Neuronal stem cell (in vitro differentiated cells): ENCODE data around the gene TMEM37.

ENCODE experiments used
- DNase-seq: peaks from one replicate; pipeline ENCODE4 v3.0.0-alpha.2; 2013; ENCODE audit warnings: low spot score
- H2AFZ ChIP-seq: one replicate; pipeline ENCODE4 v1.6.1; 2013; ENCODE audit warnings: mild to moderate bottlenecking, low read length, inconsistent platforms
- H2AK5ac ChIP-seq: 2 replicates; pipeline ENCODE4 v1.6.1; 2013; ENCODE audit warnings: low read depth, mild to moderate bottlenecking, inconsistent platforms, low read length, moderate library complexity, mixed read lengths
- H2BK120ac ChIP-seq: 2 replicates; pipeline ENCODE4 v1.6.1; 2013; ENCODE audit warnings: low read depth, mild to moderate bottlenecking, inconsistent platforms, low read length, moderate library complexity, mixed read lengths
- H2BK12ac ChIP-seq: one replicate; pipeline ENCODE4 v1.6.1; 2013; ENCODE audit warnings: low read length, inconsistent platforms
- H2BK15ac ChIP-seq: 2 replicates; pipeline ENCODE4 v1.6.1; 2013; ENCODE audit warnings: mild to moderate bottlenecking, low read length, inconsistent platforms, mixed read lengths
- H2BK5ac ChIP-seq: one replicate; pipeline ENCODE4 v1.6.1; 2013; ENCODE audit warnings: inconsistent platforms, mild to moderate bottlenecking, low read length, moderate library complexity
- H3K14ac ChIP-seq: one replicate; pipeline ENCODE4 v1.6.1; 2013; ENCODE audit warnings: low read length, inconsistent platforms
- H3K18ac ChIP-seq: 2 replicates; pipeline ENCODE4 v1.6.1; 2013; ENCODE audit warnings: low read length, inconsistent platforms
- H3K23ac ChIP-seq: 2 replicates; pipeline ENCODE4 v1.6.1; 2013; ENCODE audit warnings: low read depth, mild to moderate bottlenecking, mixed read lengths, low read length, inconsistent platforms; ENCODE audit not compliant: poor library complexity
- H3K27ac ChIP-seq: replicated peaks from 3 replicates; pipeline ENCODE4 v1.5.1; 2013; ENCODE audit warnings: low read length, inconsistent platforms
- H3K27me3 ChIP-seq, 3 experiments: 2 replicates each; pipeline ENCODE4 v1.6.1; 2013; ENCODE audit warnings: low read length in 3 of 3, mild to moderate bottlenecking in 2 of 3, inconsistent platforms in 1 of 3, low read depth in 1 of 3, mixed read lengths in 1 of 3, moderate library complexity in 1 of 3; ENCODE audit not compliant: control insufficient read depth in 3 of 3, insufficient read depth in 3 of 3
- H3K36me3 ChIP-seq, 2 donors: replicated peaks in 1 of 2; 2 replicates each; pipeline ENCODE4 v1.6.1; 2013; ENCODE audit warnings: low read length in 2 of 2; ENCODE audit not compliant: control insufficient read depth in 2 of 2, insufficient read depth in 2 of 2
- H3K4ac ChIP-seq: 2 replicates; pipeline ENCODE4 v1.6.1; 2013; ENCODE audit warnings: inconsistent platforms, mild to moderate bottlenecking, low read length, moderate library complexity
- H3K4me1 ChIP-seq, 2 donors: 1 replicate in 1 of 2; 2 replicates in 1 of 2; pipeline ENCODE4 v1.6.1; 2013; ENCODE audit warnings: low read length in 2 of 2, low read depth in 1 of 2; ENCODE audit not compliant: control insufficient read depth in 2 of 2, insufficient read depth in 1 of 2
- H3K4me2 ChIP-seq: one replicate; pipeline ENCODE4 v1.6.1; 2013; ENCODE audit warnings: mild to moderate bottlenecking, low read length, inconsistent platforms; ENCODE audit not compliant: insufficient read depth, poor library complexity, severe bottlenecking
- H3K4me3 ChIP-seq, 2 donors: 2 replicates each; pipeline ENCODE4 v1.5.1; 2013; ENCODE audit warnings: low read length in 2 of 2, mild to moderate bottlenecking in 2 of 2, inconsistent platforms in 1 of 2, moderate library complexity in 1 of 2
- H3K79me1 ChIP-seq: one replicate; pipeline ENCODE4 v1.6.1; 2013; ENCODE audit warnings: low read depth, mild to moderate bottlenecking, inconsistent platforms, low read length, moderate library complexity
- H3K9ac ChIP-seq: one replicate; pipeline ENCODE4 v1.6.1; 2013; ENCODE audit warnings: mild to moderate bottlenecking, low read depth, low read length, inconsistent platforms; ENCODE audit not compliant: poor library complexity
- H3K9me3 ChIP-seq, 2 donors: replicated peaks in 1 of 2; 2 replicates each; pipeline versions ENCODE3 to v1.6.1; 2013; ENCODE audit warnings: low read length in 2 of 2, mild to moderate bottlenecking in 2 of 2, inconsistent platforms in 1 of 2, low read depth in 1 of 2, mixed read lengths in 1 of 2, moderate library complexity in 1 of 2; ENCODE audit not compliant: control insufficient read depth in 2 of 2, insufficient read depth in 1 of 2
- H4K8ac ChIP-seq: one replicate; pipeline ENCODE4 v1.6.1; 2013; ENCODE audit warnings: low read depth, mild to moderate bottlenecking, inconsistent platforms, low read length, moderate library complexity
- H4K91ac ChIP-seq: one replicate; pipeline ENCODE4 v1.6.1; 2013; ENCODE audit warnings: low read length, low read depth, mild to moderate bottlenecking, inconsistent platforms; ENCODE audit not compliant: poor library complexity
- WGBS, 2 donors: extraction: QIAGEN DNeasy Blood & Tissue Kit; methylation state at CpG; one replicate each; pipeline ENCODE4 v1.1.7; 2013; ENCODE audit warnings: missing lambda C conversion rate in 2 of 2, mixed read lengths in 1 of 2; ENCODE audit not compliant: insufficient read length in 2 of 2, insufficient replicate concordance in 1 of 2; ENCODE audit errors: extremely low coverage in 2 of 2; 5-methylcytosine and 5-hydroxymethylcytosine counted together

Gene TMEM37

DNA sequence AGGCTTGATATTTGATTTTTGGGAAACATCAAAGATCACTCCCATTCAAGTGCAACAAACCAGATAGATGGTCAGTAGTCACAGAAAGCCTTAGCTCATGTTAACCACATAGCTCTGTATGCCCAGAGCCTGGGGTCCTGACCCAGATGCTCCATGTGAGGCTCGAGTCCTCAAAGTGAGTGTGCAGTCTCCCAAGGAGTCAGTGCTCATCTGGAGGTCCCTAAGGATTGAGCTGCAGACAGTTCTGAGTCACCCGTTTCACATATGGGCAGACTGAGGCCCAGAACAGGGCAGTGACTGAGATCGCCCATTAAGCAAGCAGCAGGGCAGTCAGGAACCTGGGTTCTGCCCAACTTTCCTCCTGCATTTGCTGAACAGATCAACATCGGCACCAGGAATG, 9.2 kb downstream of the TMEM37 start:
- H3K27ac ChIP-seq: no peak overlapping the region
- no peak overlapping the region for H4K8ac ChIP-seq
- H2AFZ ChIP-seq: no peak overlapping the region
- H3K14ac ChIP-seq: no peak overlapping the region
- no peak overlapping the region for H3K9ac ChIP-seq
- H2BK120ac ChIP-seq: no peak overlapping the region
- no peak overlapping the region for H2AK5ac ChIP-seq
- H3K36me3 ChIP-seq: no peaks in the 10 kb centered on the region
- no peak overlapping the region for H2BK15ac ChIP-seq
- no peaks in the 10 kb centered on the region for H3K79me1 ChIP-seq
- H3K27me3 ChIP-seq: peaks cover 0 to 15% (median 0%) of the 10 kb centered on the region in 3 experiments
- no peak overlapping the region for H4K91ac ChIP-seq
- no peaks in the 10 kb centered on the region for H3K9me3 ChIP-seq
- H2BK12ac ChIP-seq: no peak overlapping the region
- H3K18ac ChIP-seq: no peak overlapping the region
- no peak overlapping the region for H3K4ac ChIP-seq
- H3K4me3 ChIP-seq: no peak overlapping the region
- no peak overlapping the region for H3K4me2 ChIP-seq
- H2BK5ac ChIP-seq: no peak overlapping the region
- WGBS, 2 donors: no CpG with 5 or more reads among the region's 4 CpGs
- no peak for DNase-seq
- H3K4me1 ChIP-seq: no peaks in the 10 kb centered on the region
- no peak overlapping the region for H3K23ac ChIP-seq

DNA sequence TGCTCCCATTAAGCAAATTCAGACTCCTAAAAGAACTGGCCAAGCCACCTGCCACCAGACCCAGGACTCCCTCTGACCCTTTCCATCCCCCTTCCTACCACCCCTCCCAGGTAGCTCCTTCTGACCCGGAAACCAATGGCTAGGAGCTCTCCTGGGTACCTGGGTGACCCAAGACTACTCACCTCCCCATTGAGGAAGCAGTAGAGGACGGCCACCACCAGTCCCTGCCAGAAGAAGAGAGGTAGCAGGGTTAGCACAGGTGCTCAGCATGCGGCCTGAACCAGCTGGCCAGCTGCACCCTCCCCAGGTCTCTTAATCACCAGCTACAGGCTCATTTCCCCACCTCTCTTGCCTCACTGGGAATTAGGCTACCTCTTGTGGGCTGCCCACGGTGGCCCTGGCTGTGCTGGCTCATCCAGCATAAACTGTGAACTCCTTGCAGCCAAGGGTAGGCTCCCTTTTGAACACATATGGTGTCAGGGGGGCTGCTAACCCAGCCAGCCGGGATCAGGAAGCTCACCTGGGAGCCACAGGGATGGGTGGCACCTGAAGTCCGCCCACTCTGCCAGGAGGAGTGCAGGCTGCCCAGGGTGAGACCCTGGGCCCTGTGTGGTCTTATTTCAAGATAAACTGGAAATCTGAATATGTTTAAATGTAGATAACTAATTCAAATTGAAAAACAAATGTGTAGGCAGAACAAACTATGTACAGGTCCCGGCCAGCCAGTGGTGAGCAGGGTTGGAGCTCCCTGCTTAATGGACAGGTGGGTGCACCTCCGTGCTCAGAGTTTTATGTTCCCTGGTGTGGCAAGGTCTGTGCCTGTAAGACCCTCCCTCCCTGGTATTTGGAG, 9.9 kb downstream of the TMEM37 start:
- Histone ChIP-seq H2BK120ac (no peak overlapping the region), H4K8ac (no peak overlapping the region), H3K27ac (no peak overlapping the region), H2BK15ac (peak overlapping the region; percentile 27), H3K27me3 (peaks cover 0 to 11% (median 0%) of the 10 kb centered on the region in 3 experiments), H4K91ac (no peak overlapping the region), H3K4ac (no peak overlapping the region), H3K79me1 (no peaks in the 10 kb centered on the region), H3K4me2 (no peak overlapping the region), H3K18ac (no peak overlapping the region), H3K4me3 (no peak overlapping the region), H2BK12ac (no peak overlapping the region), H3K4me1 (no peaks in the 10 kb centered on the region), H3K9me3 (no peaks in the 10 kb centered on the region), H2AK5ac (no peak overlapping the region), H3K23ac (peak overlapping the region; percentile 70), H2AFZ (no peak overlapping the region), H3K9ac (no peak overlapping the region), H3K36me3 (no peaks in the 10 kb centered on the region), H3K14ac (no peak overlapping the region), H2BK5ac (no peak overlapping the region)
- WGBS, 2 donors: no CpG with 5 or more reads among the region's 8 CpGs
- DNase-seq: no peak

DNA sequence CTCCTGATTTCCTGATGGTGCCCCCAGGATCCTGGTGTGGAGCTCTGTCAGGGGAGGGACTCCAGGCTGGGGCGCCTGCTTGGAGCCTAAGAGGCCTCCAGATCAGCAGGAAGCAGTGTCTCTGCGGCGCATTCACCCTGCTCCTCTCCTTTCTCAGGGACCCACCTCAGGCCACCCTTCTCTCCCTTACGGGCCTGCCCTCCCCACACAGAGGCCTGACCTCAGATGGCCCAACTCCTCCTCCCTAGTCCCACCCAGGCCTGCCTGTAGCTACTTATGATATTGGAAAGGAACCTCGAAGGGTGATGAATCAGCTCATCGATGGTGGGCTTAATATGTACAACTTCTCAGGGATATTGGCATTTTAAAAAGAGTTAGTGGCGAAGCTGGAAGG, 10.6 kb downstream of the TMEM37 start:
- Histone ChIP-seq H3K14ac (no peak overlapping the region), H3K27me3 (peaks cover 0 to 11% (median 0%) of the 10 kb centered on the region in 3 experiments)
- no peak for DNase-seq

DNA sequence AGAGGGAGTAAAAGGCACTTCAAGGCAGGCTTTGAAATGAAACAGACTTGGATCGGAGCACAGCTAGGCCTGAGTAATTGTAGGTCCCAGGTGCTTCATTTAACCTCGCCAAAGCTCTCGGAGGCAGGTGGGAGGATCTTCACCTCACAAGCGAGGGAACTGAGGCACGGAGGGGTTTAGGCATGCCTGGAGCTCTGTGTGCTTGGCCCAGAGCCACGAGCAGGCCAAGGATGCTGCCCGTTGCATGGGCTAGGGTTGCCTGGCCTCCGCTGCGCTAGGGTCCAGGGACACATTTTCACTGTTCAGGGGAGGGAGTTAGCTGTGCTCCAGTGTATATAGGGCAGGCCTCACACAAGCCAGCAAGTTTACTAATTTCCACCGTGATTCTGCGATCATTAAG, 11.2 kb downstream of the TMEM37 start:
- no peak overlapping the region for H2AFZ ChIP-seq
- H2BK12ac ChIP-seq: no peak overlapping the region
- H4K91ac ChIP-seq: no peak overlapping the region
- no peak overlapping the region for H2BK15ac ChIP-seq
- no peak overlapping the region for H3K9ac ChIP-seq
- no peak overlapping the region for H3K27ac ChIP-seq
- H3K14ac ChIP-seq: no peak overlapping the region
- no peaks in the 10 kb centered on the region for H3K79me1 ChIP-seq
- H3K4me1 ChIP-seq: no peaks in the 10 kb centered on the region
- peaks cover 0 to 11% (median 0%) of the 10 kb centered on the region in 3 experiments for H3K27me3 ChIP-seq
- no peak overlapping the region for H3K18ac ChIP-seq
- DNase-seq: no peak
- H3K4ac ChIP-seq: no peak overlapping the region
- H4K8ac ChIP-seq: no peak overlapping the region
- no CpG with 5 or more reads among the region's 11 CpGs for WGBS, 2 donors
- no peaks in the 10 kb centered on the region for H3K9me3 ChIP-seq
- no peaks in the 10 kb centered on the region for H3K36me3 ChIP-seq
- no peak overlapping the region for H2BK120ac ChIP-seq
- no peak overlapping the region for H2BK5ac ChIP-seq
- H3K4me2 ChIP-seq: no peak overlapping the region
- no peak overlapping the region for H2AK5ac ChIP-seq
- no peak overlapping the region for H3K4me3 ChIP-seq
- no peak overlapping the region for H3K23ac ChIP-seq

More for the DNA sequence above, 10.6 kb downstream of the TMEM37 start:
- H3K36me3 ChIP-seq: no peaks in the 10 kb centered on the region
- H3K27ac ChIP-seq: no peak overlapping the region
- no peak overlapping the region for H3K4me2 ChIP-seq
- no peaks in the 10 kb centered on the region for H3K4me1 ChIP-seq
- H2AFZ ChIP-seq: no peak overlapping the region
- no peaks in the 10 kb centered on the region for H3K9me3 ChIP-seq
- no peak overlapping the region for H4K91ac ChIP-seq
- H2AK5ac ChIP-seq: peak overlapping the region; percentile 16
- H2BK120ac ChIP-seq: no peak overlapping the region
- H3K23ac ChIP-seq: peak overlapping the region; percentile 70
- H3K79me1 ChIP-seq: no peaks in the 10 kb centered on the region
- no CpG with 5 or more reads among the region's 7 CpGs for whole genome bisulfite sequencing, 2 donors
- H3K4ac ChIP-seq: no peak overlapping the region
- H2BK5ac ChIP-seq: no peak overlapping the region
- no peak overlapping the region for H3K18ac ChIP-seq
- no peak overlapping the region for H2BK15ac ChIP-seq
- no peak overlapping the region for H2BK12ac ChIP-seq
- no peak overlapping the region for H4K8ac ChIP-seq
- H3K9ac ChIP-seq: no peak overlapping the region
- H3K4me3 ChIP-seq: no peak overlapping the region
